Neural progenitor cell (in vitro differentiated cells): ENCODE results near the gene CCT8L2.

Experiments
- EZH2phosphoT487 ChIP-seq: fragments of 200-600 bp; sonication (generic); IDR thresholded peaks from 2 replicates; pipeline ENCODE4 v1.6.1; 2017; ENCODE audit warnings: antibody characterized with exemption
- TF ChIP-seq, protein P1 (sequence below): fragments of 200-600 bp; sonication (generic); IDR thresholded peaks from 2 replicates; pipeline ENCODE4 v1.5.1; 2017; ENCODE audit warnings: antibody characterized with exemption, mild to moderate bottlenecking

DNA sequence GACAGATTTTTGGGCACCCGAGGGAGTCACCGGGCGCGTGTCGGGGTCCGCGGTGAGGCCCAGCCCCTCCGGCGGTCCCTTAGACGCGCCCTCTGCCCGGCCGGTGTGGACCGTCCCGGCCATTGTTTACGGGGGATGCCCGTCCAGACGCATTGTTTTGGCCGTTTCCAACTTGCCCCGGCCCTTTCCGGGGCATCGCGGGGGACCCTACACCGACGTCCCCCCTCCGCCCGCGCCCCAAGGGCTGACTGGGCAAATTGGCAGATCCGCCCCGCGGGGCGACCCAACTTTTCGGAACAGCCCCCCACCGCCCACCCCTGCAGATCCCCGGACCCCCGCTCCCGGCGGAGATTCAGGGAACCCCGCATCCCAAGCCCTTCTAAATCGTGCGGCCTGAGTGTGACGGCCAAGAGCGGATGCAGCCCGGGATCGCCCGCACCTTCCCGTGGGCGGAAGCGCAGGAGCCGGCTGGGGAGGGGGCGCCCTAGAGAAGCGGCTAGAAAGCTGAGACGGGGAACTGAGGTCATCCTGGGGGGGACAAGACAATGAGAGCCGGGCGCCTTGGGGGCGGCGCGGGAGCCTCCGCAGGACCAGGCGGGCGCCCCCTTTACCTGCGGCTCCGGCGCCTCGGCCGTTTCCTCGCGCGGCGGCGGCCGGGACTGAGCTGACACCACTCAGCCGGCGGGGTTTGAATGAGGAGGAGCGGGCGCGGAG lies 17.1 kb upstream of the CCT8L2 start:
- TF ChIP-seq, protein P1, sequence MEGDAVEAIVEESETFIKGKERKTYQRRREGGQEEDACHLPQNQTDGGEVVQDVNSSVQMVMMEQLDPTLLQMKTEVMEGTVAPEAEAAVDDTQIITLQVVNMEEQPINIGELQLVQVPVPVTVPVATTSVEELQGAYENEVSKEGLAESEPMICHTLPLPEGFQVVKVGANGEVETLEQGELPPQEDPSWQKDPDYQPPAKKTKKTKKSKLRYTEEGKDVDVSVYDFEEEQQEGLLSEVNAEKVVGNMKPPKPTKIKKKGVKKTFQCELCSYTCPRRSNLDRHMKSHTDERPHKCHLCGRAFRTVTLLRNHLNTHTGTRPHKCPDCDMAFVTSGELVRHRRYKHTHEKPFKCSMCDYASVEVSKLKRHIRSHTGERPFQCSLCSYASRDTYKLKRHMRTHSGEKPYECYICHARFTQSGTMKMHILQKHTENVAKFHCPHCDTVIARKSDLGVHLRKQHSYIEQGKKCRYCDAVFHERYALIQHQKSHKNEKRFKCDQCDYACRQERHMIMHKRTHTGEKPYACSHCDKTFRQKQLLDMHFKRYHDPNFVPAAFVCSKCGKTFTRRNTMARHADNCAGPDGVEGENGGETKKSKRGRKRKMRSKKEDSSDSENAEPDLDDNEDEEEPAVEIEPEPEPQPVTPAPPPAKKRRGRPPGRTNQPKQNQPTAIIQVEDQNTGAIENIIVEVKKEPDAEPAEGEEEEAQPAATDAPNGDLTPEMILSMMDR = no peak
- TF ChIP-seq EZH2phosphoT487 = no peak
